Urinary bladder (tissue), 4 donors: ENCODE data around the gene ZIC3. TPM values are rescaled to one million over a fixed set of nuclear protein-coding genes. Genes with fewer than 3 reads are reported as not detected.
A peak's percentile ranks its signal among the peaks of the same experiment; 100 is the strongest.

Source experiments
- DNase-seq: peaks from one replicate; pipeline ENCODE4 v3.0.0-alpha.2; 2015; ENCODE audit errors: extremely low spot score
- H3K27ac ChIP-seq: one replicate; pipeline ENCODE4 v1.5.1; 2013; ENCODE audit warnings: low read depth, mild to moderate bottlenecking, moderate library complexity
- H3K36me3 ChIP-seq: one replicate; pipeline ENCODE4 v1.6.1; 2013; ENCODE audit warnings: mild to moderate bottlenecking, moderate library complexity; ENCODE audit not compliant: insufficient read depth
- H3K4me1 ChIP-seq: one replicate; pipeline ENCODE4 v1.6.1; 2013; ENCODE audit warnings: mild to moderate bottlenecking, moderate library complexity; ENCODE audit not compliant: insufficient read depth
- H3K4me3 ChIP-seq: one replicate; pipeline ENCODE4 v1.5.1; 2013; ENCODE audit warnings: low read depth, low read length
- WGBS: extraction: QIAGEN DNeasy Blood & Tissue Kit; methylation state at CpG from one replicate; pipeline ENCODE4 v1.1.7; 2013; 5-methylcytosine and 5-hydroxymethylcytosine counted together
- polyA plus RNA-seq: library from polyadenylated mRNA; stranded (reverse); fragments of 200-250 nt; gene quantifications from one replicate; pipeline ENCODE4 v1.2.3, GENCODE V29; 2013
- total RNA-seq: library from RNA; depleted of rRNA; stranded (reverse); fragments of >200 nt; gene quantifications from one replicate; pipeline ENCODE4 v1.2.3, GENCODE V29; 2014
- donor health status: healthy with polysubstance abuse.
- donor health status: healthy.

ZIC3 gene
- total and polyA plus RNA-seq, 2 donors = not detected

DNA sequence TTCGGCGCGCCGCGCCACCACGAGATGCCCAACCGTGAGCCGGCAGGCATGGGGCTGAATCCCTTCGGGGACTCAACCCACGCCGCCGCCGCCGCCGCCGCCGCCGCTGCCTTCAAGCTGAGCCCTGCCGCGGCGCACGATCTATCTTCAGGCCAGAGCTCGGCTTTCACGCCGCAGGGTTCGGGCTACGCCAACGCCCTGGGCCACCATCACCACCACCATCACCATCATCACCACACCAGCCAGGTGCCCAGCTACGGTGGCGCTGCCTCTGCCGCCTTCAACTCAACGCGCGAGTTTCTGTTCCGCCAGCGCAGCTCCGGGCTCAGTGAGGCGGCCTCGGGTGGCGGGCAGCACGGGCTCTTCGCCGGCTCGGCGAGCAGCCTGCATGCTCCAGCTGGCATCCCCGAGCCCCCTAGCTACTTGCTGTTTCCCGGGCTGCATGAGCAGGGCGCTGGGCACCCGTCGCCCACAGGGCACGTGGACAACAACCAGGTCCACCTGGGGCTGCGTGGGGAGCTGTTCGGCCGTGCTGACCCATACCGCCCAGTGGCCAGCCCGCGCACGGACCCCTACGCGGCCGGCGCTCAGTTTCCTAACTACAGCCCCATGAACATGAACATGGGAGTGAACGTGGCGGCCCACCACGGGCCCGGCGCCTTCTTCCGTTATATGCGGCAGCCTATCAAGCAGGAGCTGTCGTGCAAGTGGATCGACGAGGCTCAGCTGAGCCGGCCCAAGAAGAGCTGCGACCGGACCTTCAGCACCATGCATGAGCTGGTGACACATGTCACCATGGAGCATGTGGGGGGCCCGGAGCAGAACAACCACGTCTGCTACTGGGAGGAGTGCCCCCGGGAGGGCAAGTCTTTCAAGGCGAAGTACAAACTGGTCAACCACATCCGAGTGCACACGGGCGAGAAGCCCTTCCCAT, 1.1 kb downstream of the ZIC3 start:
- 1% methylated on average over 73 of the region's 82 CpGs for WGBS
- Histone ChIP-seq H3K4me3 (peak overlapping the region; percentile 55), H3K4me1 (no peaks in the 10 kb centered on the region), H3K27ac (no peak overlapping the region), H3K36me3 (no peaks in the 10 kb centered on the region)
- DNase-seq = no peak

GRCh38 chrX:137567682-137568232, 1.8 kb downstream of the ZIC3 start:
- 3% methylated on average over 36 of the region's 36 CpGs for WGBS
- no peak overlapping the region for H3K4me3 ChIP-seq
- no peaks in the 10 kb centered on the region for H3K4me1 ChIP-seq
- DNase-seq = no peak
- no peak overlapping the region for H3K27ac ChIP-seq
- H3K36me3 ChIP-seq = no peaks in the 10 kb centered on the region

DNA sequence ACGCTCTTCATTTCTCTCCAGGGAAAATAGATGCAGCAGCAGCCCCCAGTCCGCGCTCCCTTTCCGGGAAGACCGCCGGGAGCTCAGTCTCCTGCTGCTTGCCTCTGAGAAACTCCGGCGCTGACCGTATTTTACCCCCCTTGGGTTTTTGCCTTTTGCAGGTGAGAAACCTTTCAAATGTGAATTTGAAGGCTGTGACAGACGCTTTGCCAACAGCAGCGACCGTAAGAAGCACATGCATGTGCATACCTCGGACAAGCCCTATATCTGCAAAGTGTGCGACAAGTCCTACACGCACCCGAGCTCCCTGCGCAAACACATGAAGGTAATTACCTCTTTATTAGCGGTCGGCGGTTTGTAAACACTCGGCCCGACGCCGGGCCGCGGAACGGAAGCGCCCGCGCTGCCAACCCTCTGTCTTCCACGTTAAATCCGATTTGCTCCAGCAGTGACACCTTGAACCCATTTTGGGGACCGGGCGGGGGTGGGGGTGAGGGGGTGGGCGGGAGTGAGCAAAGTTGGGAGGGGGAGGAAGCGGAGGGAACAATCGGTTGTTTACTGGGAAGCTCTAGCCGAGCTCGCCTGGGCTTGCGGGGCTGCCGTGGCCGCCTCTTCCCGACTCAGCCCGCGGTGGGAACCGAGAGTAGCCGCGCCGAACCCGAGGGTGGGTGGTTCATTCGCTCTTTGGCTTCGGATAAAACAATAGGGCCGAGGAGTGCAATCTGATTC, 3.0 kb downstream of the ZIC3 start:
- no peak overlapping the region for H3K4me3 ChIP-seq
- H3K27ac ChIP-seq = no peak overlapping the region
- 2% methylated on average over 53 of the region's 53 CpGs for WGBS
- H3K4me1 ChIP-seq = no peaks in the 10 kb centered on the region
- H3K36me3 ChIP-seq = no peaks in the 10 kb centered on the region
- no peak for DNase-seq

- Histone ChIP-seq H3K4me1 (no peaks in the 10 kb centered on the region), H3K36me3 (no peaks in the 10 kb centered on the region), H3K4me3 (no peak overlapping the region), H3K27ac (no peak overlapping the region)
- no peak for DNase-seq
- WGBS = 4% methylated on average over 16 of the region's 16 CpGs
Observed at GRCh38 chrX:137569470-137569891, 3.6 kb downstream of the ZIC3 start.

- Histone ChIP-seq H3K36me3 (no peaks in the 10 kb centered on the region), H3K4me3 (no peak overlapping the region), H3K4me1 (no peaks in the 10 kb centered on the region), H3K27ac (no peak overlapping the region)
- 6% methylated on average over 44 of the region's 44 CpGs for WGBS
- no peak for DNase-seq
Observed at GRCh38 chrX:137573324-137574101, 7.6 kb downstream of the ZIC3 start.

DNA sequence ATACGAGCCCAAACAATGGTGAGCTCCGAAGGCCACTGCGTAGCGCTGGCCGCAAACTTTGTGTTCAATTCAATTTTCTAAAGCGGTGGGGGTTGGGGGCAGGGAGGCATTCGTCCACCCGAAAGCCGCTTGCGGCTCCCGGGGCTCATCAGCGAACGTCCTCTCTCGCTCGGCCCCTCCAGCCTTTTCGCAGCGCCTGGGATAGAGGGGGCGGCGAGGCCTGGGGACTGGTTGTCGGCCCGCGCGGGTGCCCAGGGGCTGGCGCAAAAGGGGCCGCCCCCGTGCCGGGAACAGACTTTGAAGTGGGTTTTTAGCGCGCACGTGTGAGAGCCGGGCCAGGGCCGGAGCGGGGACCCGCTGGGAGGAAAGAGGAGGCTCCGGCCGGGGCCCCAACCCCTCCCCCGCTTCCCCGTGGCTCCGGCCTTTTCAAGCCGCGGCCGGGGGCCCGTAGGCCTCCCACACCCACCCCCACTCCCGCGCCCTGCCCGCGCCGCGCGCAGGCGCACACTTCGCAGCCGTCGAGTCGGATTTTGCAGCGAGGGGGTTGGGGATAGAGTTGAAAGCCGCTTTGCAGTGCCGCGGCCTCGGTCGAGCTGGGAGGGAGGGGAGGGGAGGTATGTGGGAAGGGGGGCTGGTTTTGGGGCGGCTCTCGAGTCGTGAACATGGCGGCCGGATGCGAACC, 8.3 kb downstream of the ZIC3 start:
- DNase-seq = no peak
- H3K4me3 ChIP-seq = no peak overlapping the region
- 1% methylated on average over 65 of the region's 67 CpGs for WGBS
- H3K36me3 ChIP-seq = no peaks in the 10 kb centered on the region
- H3K4me1 ChIP-seq = no peaks in the 10 kb centered on the region
- no peak overlapping the region for H3K27ac ChIP-seq

GRCh38 chrX:137574784-137575293, 8.9 kb downstream of the ZIC3 start:
- H3K4me3 ChIP-seq = no peak overlapping the region
- DNase-seq = no peak
- H3K27ac ChIP-seq = no peak overlapping the region
- 7% methylated on average over 29 of the region's 29 CpGs for WGBS
- H3K4me1 ChIP-seq = no peaks in the 10 kb centered on the region
- H3K36me3 ChIP-seq = no peaks in the 10 kb centered on the region

GRCh38 chrX:137575596-137576255, 9.8 kb downstream of the ZIC3 start:
- H3K36me3 ChIP-seq = no peaks in the 10 kb centered on the region
- no peak for DNase-seq
- H3K4me1 ChIP-seq = no peaks in the 10 kb centered on the region
- 27% methylated on average over 13 of the region's 13 CpGs for WGBS
- no peak overlapping the region for H3K4me3 ChIP-seq
- no peak overlapping the region for H3K27ac ChIP-seq

DNA sequence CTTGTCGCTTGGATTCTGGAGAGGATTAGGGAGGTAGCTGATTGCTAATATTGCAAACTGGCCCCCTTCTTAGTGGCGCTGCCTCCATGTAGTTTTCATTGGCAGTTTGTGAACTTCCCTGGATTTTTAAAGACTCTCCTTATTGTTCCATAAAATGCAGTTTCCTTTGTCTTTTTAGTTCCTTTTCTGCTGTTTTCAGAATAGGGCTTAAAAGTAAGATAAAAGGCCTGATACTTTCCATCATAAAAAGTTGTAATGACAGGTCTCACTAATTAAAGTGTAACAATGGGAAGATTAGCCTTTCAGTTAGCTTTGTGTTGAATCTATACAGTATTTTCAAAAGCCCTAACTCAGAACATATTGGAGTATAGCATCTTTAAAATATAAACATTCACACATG, 21.2 kb downstream of the ZIC3 start:
- Histone ChIP-seq H3K36me3 (no peaks in the 10 kb centered on the region), H3K4me1 (no peaks in the 10 kb centered on the region), H3K27ac (no peak overlapping the region), H3K4me3 (no peak overlapping the region)
- DNase-seq = no peak
- 29% methylated on average over 2 of the region's 2 CpGs for WGBS

- no peak for DNase-seq
- Histone ChIP-seq H3K4me3 (no peak overlapping the region), H3K27ac (no peak overlapping the region), H3K4me1 (no peaks in the 10 kb centered on the region), H3K36me3 (no peaks in the 10 kb centered on the region)
- 89% methylated on average over 3 of the region's 3 CpGs for WGBS
Observed at GRCh38 chrX:137600769-137601168, 34.8 kb downstream of the ZIC3 start.
